Ascending aorta (tissue), 2 donors: ENCODE measurements around the gene PMS1. TPM values are rescaled to one million over a fixed set of nuclear protein-coding genes. Genes with fewer than 3 reads are reported as not detected.

Source experiments
- DNase-seq, 2 donors: peaks; one replicate each; pipeline ENCODE4 v3.0.0-alpha.2; 2019; ENCODE audit warnings: low spot score in 2 of 2
- H3K27ac ChIP-seq, 2 donors: fragments of 200-600 bp; sonication (generic); one replicate each; pipeline ENCODE4 v1.5.1; 2016 to 2017; ENCODE audit warnings: mild to moderate bottlenecking in 1 of 2
- H3K27me3 ChIP-seq: fragments of 200-600 bp; sonication (generic); one replicate; pipeline ENCODE4 v1.5.1; 2017
- H3K36me3 ChIP-seq, 2 donors: fragments of 200-600 bp; sonication (generic); one replicate each; pipeline ENCODE4 v1.5.1; 2016
- H3K4me1 ChIP-seq, 2 donors: fragments of 200-600 bp; sonication (generic); one replicate each; pipeline ENCODE4 v1.5.1; 2016 to 2017; ENCODE audit warnings: mild to moderate bottlenecking in 1 of 2
- H3K4me3 ChIP-seq, 2 donors: fragments of 200-600 bp; sonication (generic); one replicate each; pipeline ENCODE4 v1.5.1; 2016 to 2017; ENCODE audit warnings: mild to moderate bottlenecking in 1 of 2
- H3K9me3 ChIP-seq, 2 donors: fragments of 200-600 bp; sonication (generic); one replicate each; pipeline ENCODE4 v1.5.1; 2016
- intact Hi-C: fragments of 100-400 bp; cut with DNase I; formaldehyde crosslinking; loops from one replicate; pipeline ENCODE4 v1.15.1; 2023
- total RNA-seq: library from RNA; depleted of rRNA; stranded (reverse); fragments of >200 nt; gene quantifications from one replicate; pipeline ENCODE4 v1.1.0, GENCODE V29; 2016
- TF ChIP-seq, protein P1 (sequence below), 3 experiments: fragments of 200-600 bp in 2 of 3; fragments of 450-650 bp in 1 of 3; sonication (generic) in 2 of 3; IDR thresholded peaks; one replicate each; pipeline ENCODE4 v1.5.1; 2016 to 2019; ENCODE audit warnings: antibody characterized with exemption in 3 of 3, mild to moderate bottlenecking in 1 of 3, moderate library complexity in 1 of 3

The PMS1 gene
- total RNA-seq, 1 donor from 2014 or later: 8.7 TPM

DNA sequence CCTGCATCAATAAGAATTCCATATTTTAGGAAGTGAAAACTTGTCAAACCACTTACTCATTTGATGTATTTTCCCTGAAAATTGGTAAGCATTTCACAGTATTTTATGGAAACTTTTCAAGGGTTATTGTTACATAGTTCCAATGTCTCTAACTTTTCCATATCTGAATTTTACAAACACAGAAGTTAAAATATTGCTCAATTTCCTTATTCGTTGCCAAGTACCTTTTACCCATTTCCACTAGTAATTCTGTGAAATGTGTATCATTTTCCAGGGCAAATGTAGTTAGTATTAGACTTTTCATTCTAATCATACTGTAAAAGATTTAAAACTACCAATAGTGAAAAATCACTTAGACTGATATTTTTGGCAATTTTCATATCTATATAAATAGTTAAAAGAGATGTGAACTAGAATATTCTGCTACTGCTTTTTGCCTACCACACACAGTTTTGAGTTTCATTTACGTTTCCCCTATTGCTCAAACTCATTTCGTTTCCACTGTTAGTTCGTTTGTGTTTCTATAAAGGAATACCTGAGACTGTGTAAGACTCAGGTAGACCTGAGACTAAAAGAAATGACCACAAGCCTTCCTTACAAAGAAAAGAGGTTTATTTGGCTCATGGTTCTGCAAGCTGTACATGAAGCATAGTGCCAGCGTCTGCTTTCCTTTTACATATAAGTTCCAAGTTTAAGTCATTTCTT, 86.3 kb downstream of the PMS1 start:
- Histone ChIP-seq H3K27me3 (no peaks in the 10 kb centered on the region), H3K27ac (no peak overlapping the region), H3K4me3 (no peak overlapping the region), H3K4me1 (no peaks in the 10 kb centered on the region), H3K9me3 (no peaks in the 10 kb centered on the region), H3K36me3 (peaks cover 8 to 17% of the 10 kb centered on the region in 2 donors)
- TF ChIP-seq, protein P1, sequence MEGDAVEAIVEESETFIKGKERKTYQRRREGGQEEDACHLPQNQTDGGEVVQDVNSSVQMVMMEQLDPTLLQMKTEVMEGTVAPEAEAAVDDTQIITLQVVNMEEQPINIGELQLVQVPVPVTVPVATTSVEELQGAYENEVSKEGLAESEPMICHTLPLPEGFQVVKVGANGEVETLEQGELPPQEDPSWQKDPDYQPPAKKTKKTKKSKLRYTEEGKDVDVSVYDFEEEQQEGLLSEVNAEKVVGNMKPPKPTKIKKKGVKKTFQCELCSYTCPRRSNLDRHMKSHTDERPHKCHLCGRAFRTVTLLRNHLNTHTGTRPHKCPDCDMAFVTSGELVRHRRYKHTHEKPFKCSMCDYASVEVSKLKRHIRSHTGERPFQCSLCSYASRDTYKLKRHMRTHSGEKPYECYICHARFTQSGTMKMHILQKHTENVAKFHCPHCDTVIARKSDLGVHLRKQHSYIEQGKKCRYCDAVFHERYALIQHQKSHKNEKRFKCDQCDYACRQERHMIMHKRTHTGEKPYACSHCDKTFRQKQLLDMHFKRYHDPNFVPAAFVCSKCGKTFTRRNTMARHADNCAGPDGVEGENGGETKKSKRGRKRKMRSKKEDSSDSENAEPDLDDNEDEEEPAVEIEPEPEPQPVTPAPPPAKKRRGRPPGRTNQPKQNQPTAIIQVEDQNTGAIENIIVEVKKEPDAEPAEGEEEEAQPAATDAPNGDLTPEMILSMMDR (IDR thresholded peaks at IDR 0.05): no peak
- DNase-seq: no peak
- intact Hi-C loops: no loop called here

DNA sequence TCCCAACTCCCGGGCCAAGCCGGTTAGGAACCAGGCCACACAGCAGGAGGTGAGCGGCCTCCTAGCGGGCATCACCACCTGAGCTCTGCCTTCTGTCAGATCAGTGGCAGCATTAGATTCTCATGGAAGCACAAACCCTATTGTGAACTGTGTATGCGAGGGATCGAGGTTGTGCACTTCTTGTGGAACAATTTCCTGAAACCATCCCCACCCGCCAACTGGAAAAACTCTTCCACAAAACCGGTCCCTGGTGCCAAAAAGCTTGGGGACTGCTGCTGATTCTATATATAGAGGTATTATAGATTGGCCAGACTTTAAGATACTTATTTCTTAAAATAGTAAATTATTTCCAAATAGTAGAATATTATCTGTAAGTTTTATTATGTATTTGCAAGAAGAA, 89.4 kb downstream of the PMS1 start:
- H3K27ac ChIP-seq: no peak overlapping the region
- H3K9me3 ChIP-seq: no peaks in the 10 kb centered on the region
- no peak overlapping the region for H3K4me3 ChIP-seq
- intact Hi-C loops: no loop called here
- peaks cover 8 to 9% of the 10 kb centered on the region in 2 donors for H3K36me3 ChIP-seq
- no peaks in the 10 kb centered on the region for H3K4me1 ChIP-seq
- TF ChIP-seq, protein P1 (IDR thresholded peaks at IDR 0.05): no peak
- no peaks in the 10 kb centered on the region for H3K27me3 ChIP-seq
- DNase-seq: no peak

DNA sequence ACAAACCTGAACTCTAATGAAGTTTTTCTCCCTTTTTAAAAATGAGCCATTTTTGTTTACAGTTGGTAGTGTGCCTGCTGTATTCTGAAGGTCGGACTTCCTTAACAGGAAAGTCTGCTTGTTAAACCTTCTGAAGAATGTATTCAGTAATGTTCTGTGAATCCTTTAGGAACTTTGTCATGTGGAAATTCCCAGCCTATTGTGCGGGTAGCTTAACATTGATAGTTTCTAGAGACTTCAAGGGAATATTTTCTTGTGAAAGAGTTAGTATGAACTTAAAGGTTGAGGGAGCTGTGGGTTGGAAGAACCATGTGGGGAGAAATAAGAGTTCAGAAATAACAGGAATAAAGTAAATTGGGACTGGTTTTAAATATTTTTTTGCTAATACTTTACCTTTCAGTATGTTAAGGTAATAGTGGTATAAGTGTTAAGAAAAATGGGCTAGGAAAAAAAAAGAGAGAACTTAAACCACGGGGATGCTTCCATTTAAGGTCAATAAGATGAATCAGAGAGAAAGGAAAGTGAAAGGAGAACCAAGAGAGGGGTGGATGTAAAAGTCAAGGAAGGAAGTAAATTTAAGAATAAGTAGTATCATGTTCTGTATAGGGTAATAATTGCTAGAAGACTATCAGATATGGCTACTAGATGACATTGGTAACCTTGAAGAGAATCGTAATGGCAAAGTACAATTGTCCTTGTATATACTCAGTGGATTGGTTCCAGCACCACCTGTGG, 90.5 kb downstream of the PMS1 start:
- peaks cover 8 to 10% of the 10 kb centered on the region in 2 donors for H3K36me3 ChIP-seq
- H3K4me1 ChIP-seq: no peaks in the 10 kb centered on the region
- no peaks in the 10 kb centered on the region for H3K9me3 ChIP-seq
- no peak for DNase-seq
- intact Hi-C loops: no loop called here
- TF ChIP-seq, protein P1 (IDR thresholded peaks at IDR 0.05): no peak
- H3K27me3 ChIP-seq: no peaks in the 10 kb centered on the region
- no peak overlapping the region for H3K27ac ChIP-seq
- no peak overlapping the region for H3K4me3 ChIP-seq

DNA sequence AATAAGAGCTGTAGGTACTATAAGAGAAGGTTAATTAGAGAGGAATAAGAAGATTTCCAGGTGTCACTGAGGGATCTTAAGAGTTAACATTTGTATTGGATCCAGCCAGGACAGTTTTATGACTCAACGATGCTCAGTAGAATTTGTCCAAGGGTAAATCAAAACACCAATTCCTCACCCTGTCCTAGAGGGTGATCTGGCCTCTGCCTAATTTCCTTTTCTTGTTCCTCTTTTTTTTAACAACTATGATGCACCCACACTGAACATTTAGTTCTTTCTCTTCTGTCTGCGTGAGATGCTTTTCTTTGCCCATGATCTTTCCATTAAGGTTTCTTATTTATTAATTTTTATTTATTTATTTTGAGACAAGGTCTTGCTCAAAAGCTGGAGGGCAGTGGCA, 92.0 kb downstream of the PMS1 start:
- Histone ChIP-seq H3K27me3 (no peaks in the 10 kb centered on the region), H3K9me3 (no peaks in the 10 kb centered on the region), H3K4me1 (no peaks in the 10 kb centered on the region), H3K27ac (no peak overlapping the region), H3K36me3 (peaks cover 8 to 10% of the 10 kb centered on the region in 2 donors), H3K4me3 (no peak overlapping the region)
- TF ChIP-seq, protein P1 (IDR thresholded peaks at IDR 0.05): no peak
- intact Hi-C loops: no loop called here
- no peak for DNase-seq

DNA sequence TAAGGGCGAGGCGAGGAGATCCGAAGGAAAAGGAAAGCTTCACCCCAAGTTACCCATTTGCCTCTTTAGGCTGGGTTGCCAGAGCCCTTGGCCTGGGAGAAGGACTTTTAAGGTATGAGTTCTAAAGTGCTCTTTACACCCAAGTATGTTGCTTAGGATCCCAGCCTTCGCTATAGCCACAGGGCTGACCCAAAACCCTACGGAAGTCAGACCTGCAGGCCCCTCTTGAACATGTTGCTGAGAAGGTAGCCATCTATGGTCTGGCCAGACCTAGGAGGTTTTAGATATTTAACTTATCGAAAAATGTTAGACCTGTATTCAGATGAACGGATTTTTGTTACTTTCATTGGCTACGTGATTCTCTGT, 95.4 kb downstream of the PMS1 start:
- Histone ChIP-seq H3K27ac (no peak overlapping the region), H3K4me1 (no peaks in the 10 kb centered on the region), H3K27me3 (no peaks in the 10 kb centered on the region), H3K36me3 (peaks cover 0 to 3% of the 10 kb centered on the region in 2 donors), H3K4me3 (no peak overlapping the region), H3K9me3 (no peaks in the 10 kb centered on the region)
- DNase-seq: no peak
- TF ChIP-seq, protein P1 (IDR thresholded peaks at IDR 0.05): no peak
- intact Hi-C loops: no loop called here
